GM12891 (cell line): Measurements from ENCODE around the gene OAS3.
A peak's percentile ranks its signal among the peaks of the same experiment; 100 is the strongest.
"Not testable (repeated sequence)": the region's sequence is repeated elsewhere in the genome, so short reads cannot be mapped to it uniquely, and the experiment has no call there.

Experiments used
- DNase-seq: peaks from one replicate; pipeline ENCODE4 v3.0.0; 2011; ENCODE audit warnings: low spot score; ENCODE audit not compliant: insufficient read length
- FAIRE-seq: peaks from 2 replicates; lab custom pipeline; 2011; peaks lifted over from hg19 to GRCh38; lab: Jason Lieb, UNC
- PAX5 ChIP-seq: IDR thresholded peaks from 2 replicates; pipeline ENCODE4 v1.6.1; 2011; ENCODE audit warnings: low read length, moderate library complexity, mild to moderate bottlenecking; ENCODE audit not compliant: insufficient read depth, severe bottlenecking
- POLR2A ChIP-seq: IDR thresholded peaks from 2 replicates; pipeline ENCODE4 v1.6.1; 2011; ENCODE audit warnings: low read depth, low read length, control low read depth
- POLR2AphosphoS5 ChIP-seq: IDR thresholded peaks from 2 replicates; pipeline ENCODE4 v1.6.1; 2011; ENCODE audit warnings: low read depth, low read length, control low read depth
- POU2F2 ChIP-seq: IDR thresholded peaks from 2 replicates; pipeline ENCODE4 v1.6.1; 2011; ENCODE audit warnings: low read depth, mild to moderate bottlenecking, control low read depth, low read length, moderate library complexity
- SPI1 ChIP-seq: IDR thresholded peaks from 2 replicates; pipeline ENCODE4 v1.6.1; 2011; ENCODE audit warnings: low read depth, low read length, control low read depth
- TAF1 ChIP-seq: IDR thresholded peaks from 2 replicates; pipeline ENCODE4 v1.6.1; 2011; ENCODE audit warnings: low read depth, low read length, control low read depth

OAS3 gene

DNA sequence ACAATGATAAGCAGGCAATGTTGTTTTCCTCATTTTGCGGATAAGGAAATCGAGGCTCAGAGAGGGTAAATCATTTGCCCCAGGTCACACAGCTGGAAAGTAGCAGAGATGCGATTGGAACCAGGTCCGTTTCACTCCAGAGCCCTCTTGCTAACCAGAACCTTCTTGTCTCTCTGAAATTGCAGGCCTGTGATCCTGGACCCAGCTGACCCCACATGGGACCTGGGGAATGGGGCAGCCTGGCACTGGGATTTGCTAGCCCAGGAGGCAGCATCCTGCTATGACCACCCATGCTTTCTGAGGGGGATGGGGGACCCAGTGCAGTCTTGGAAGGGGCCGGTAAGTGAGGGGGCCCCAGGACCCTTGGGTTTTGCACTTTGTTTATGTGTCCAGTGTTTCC lies 9.5 kb downstream of the OAS3 start:
- no peak for DNase-seq
- FAIRE-seq, result no peak
- TF ChIP-seq PAX5, result no peak
- TF ChIP-seq POLR2AphosphoS5, result no peak
- no peak for TF ChIP-seq SPI1
- TF ChIP-seq TAF1, result no peak

DNA sequence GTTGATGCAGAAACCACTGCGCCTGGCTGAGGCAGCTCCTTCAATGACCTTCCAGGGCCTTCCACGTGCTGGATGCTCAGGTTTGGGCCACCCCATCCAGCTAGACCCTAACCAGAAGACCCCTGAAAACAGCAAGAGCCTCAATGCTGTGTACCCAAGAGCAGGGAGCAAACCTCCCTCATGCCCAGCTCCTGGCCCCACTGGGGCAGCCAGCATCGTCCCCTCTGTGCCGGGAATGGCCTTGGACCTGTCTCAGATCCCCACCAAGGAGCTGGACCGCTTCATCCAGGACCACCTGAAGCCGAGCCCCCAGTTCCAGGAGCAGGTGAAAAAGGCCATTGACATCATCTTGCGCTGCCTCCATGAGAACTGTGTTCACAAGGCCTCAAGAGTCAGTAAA lies 10.5 kb downstream of the OAS3 start:
- FAIRE-seq (no peak), DNase-seq (no peak)
- TF ChIP-seq POLR2A (no peak), POLR2AphosphoS5 (no peak), TAF1 (no peak), SPI1 (no peak), PAX5 (no peak), POU2F2 (no peak)

DNA sequence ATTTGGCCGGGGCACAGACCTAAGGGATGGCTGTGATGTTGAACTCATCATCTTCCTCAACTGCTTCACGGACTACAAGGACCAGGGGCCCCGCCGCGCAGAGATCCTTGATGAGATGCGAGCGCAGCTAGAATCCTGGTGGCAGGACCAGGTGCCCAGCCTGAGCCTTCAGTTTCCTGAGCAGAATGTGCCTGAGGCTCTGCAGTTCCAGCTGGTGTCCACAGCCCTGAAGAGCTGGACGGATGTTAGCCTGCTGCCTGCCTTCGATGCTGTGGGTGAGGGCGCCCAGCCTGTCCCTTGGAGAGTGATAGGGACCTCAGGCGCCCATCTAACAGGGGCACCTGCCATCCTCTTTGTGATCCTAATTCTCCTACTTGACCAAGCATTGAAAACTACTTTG lies 12.4 kb downstream of the OAS3 start:
- FAIRE-seq (no peak), DNase-seq (no peak)
- TF ChIP-seq SPI1, result no peak
- TF ChIP-seq POU2F2, result no peak
- no peak for TF ChIP-seq TAF1
- TF ChIP-seq POLR2AphosphoS5, result no peak
- TF ChIP-seq POLR2A, result no peak
- no peak for TF ChIP-seq PAX5

DNA sequence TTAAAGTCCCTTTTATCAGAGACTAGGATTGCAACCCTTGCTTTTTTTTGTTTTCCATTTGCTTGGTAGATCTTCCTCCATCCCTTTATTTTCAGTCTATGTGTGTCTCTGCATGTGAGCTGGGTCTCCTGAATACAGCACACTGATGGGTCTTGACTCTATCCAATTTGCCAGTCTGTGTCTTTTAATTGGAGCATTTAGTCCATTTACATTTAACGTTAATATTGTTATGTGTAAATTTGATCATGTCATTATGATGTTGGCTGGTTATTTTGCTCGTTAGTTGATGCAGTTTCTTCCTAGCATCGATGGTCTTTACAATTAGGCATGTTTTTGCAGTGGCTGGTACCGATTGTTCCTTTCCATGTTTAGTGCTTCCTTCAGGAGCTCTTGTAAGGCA lies 18.9 kb downstream of the OAS3 start:
- not testable (repeated sequence) for DNase-seq, FAIRE-seq

DNA sequence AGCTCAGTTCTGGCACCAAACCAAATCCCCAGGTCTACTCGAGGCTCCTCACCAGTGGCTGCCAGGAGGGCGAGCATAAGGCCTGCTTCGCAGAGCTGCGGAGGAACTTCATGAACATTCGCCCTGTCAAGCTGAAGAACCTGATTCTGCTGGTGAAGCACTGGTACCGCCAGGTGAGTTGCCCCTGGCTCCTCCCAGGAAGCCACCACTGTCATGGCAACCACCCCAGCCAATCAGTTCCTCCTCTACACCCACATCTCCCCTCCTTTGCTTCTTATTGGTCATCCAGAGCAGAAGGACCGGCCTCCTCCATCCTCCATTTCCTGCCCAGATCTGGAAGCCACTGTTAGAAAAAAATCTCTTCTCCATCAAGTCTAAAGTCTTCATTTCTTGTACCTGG lies 22.8 kb downstream of the OAS3 start:
- DNase-seq, result peak; percentile 57
- FAIRE-seq, result no peak
- TF ChIP-seq POLR2AphosphoS5 (no peak), SPI1 (no peak), POLR2A (no peak), PAX5 (no peak), POU2F2 (no peak), TAF1 (no peak)

DNA sequence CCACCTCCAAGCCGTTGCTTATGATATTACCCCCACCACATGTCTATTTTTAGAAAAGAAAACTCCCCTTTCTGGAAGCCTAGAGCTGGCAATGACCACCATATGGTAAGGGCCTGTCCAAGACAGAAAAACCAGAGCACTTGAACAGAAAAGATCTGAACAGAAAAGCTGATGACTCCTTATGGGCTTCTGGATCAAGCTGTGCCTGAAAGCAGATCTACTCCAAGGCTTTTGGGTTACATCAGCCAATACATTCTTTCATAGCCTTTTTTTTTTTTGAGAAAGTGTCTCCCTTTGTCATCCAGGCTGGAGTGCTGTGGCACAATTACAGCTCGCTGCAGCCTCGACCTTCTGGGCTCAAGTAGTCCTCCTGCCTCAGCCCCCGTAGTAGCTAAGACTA lies 23.3 kb downstream of the OAS3 start:
- DNase-seq (no peak), FAIRE-seq (no peak)
- TF ChIP-seq POLR2A, result no peak
- TF ChIP-seq TAF1, result no peak
- no peak for TF ChIP-seq POU2F2
- TF ChIP-seq POLR2AphosphoS5, result no peak
- no peak for TF ChIP-seq SPI1
- TF ChIP-seq PAX5, result no peak

DNA sequence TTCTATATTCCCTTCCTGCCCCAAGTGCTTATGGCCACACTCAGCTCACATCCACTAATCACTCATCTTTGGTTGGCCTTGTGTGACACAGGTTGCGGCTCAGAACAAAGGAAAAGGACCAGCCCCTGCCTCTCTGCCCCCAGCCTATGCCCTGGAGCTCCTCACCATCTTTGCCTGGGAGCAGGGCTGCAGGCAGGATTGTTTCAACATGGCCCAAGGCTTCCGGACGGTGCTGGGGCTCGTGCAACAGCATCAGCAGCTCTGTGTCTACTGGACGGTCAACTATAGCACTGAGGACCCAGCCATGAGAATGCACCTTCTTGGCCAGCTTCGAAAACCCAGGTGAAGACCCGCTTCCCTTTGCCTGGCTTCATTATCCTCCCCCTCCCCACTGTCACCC lies 24.3 kb downstream of the OAS3 start:
- TF ChIP-seq PAX5 (no peak), POLR2A (no peak), POLR2AphosphoS5 (no peak), TAF1 (no peak), SPI1 (no peak), POU2F2 (no peak)
- no peak for FAIRE-seq

DNA sequence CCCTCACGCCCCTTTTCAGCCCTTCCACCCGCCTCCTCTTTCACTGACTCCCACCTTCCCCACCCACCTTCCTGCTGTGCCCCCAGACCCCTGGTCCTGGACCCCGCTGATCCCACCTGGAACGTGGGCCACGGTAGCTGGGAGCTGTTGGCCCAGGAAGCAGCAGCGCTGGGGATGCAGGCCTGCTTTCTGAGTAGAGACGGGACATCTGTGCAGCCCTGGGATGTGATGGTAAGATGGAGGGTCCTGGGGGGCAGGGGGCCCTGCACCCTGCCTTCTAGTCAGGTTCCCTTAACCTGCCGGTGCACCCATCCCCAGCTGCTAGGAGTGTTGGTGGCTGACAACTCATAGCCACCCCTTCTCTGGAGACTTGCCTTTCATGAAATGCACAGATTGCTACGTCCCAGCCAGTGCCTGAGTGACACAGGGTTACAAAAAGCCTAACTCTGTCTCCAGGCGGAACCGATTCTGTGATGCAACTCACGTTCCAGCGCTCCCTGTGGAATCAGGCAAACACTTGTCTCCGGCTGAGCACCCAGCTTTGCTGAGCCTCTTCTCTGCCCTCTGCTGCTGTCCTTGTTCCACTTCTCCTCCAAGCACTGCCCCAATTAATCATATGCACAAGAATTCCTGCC lies 25.1 kb downstream of the OAS3 start:
- no peak for TF ChIP-seq POLR2A
- FAIRE-seq, result no peak
- DNase-seq, result no peak

More for the DNA sequence above, 24.3 kb downstream of the OAS3 start:
- DNase-seq, result no peak

DNA sequence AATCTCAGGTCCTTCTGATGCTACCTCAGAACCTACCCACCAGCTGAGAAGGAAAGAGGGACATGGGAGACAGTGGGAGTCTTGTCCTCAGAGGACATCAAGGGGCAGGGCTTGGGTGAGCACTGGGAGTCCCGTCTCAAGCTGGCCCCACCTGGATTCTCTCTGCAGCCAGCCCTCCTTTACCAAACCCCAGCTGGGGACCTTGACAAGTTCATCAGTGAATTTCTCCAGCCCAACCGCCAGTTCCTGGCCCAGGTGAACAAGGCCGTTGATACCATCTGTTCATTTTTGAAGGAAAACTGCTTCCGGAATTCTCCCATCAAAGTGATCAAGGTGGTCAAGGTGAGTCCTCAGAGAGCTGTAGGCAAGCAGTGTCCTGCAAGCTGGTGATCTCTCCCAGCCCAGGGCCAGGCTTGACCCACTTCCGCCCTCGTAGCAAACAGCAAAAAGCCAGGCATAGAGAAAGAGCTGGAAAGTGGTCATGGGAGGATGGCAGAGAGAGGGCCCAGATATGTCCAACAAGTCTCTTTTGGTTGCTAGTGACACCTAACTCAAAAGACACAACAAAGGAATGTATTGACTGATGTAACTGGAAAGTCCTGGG lies 25.9 kb downstream of the OAS3 start:
- FAIRE-seq (no peak), DNase-seq (no peak)
- TF ChIP-seq PAX5, result no peak
- TF ChIP-seq TAF1, result no peak
- no peak for TF ChIP-seq POLR2A
- no peak for TF ChIP-seq POLR2AphosphoS5
- no peak for TF ChIP-seq POU2F2
- no peak for TF ChIP-seq SPI1

DNA sequence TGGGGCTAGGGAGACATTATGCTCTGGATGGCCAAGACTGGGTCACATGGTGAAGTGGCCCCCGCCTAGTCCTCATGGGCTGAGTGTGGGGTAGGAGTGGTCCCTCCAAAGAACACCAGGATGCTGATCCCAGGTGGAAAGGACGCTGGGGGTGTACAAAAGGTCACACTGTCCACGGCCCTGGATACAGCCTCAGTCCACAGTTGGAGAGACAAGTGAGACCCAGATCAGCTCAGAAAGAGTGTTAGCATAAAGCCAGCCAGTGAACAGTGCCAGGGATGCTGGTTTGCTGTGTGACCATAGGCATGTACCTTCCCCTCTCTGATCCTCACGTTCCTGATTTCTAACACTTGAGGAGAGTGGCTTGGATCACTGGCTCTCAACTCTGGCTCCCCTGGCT lies 26.6 kb downstream of the OAS3 start:
- FAIRE-seq (no peak), DNase-seq (no peak)
- TF ChIP-seq POLR2AphosphoS5 (no peak), POLR2A (no peak), TAF1 (no peak), PAX5 (no peak), SPI1 (no peak), POU2F2 (no peak)
